Liver (tissue), 9 donors: Measurements from ENCODE around the gene RASSF7. TPM values are rescaled to one million over a fixed set of nuclear protein-coding genes. Genes with fewer than 3 reads are reported as not detected.

Experiments used
- DNase-seq: peaks from one replicate; pipeline ENCODE4 v3.0.0-alpha.2; 2017; ENCODE audit warnings: low spot score
- H3K27ac ChIP-seq, 2 donors: one replicate each; pipeline ENCODE4 v1.7.0; 2013; ENCODE audit warnings: inconsistent platforms in 2 of 2, low read length in 2 of 2, control low read depth in 1 of 2, low read depth in 1 of 2, mild to moderate bottlenecking in 1 of 2
- H3K27me3 ChIP-seq, 4 donors: one replicate each; pipeline versions ENCODE4 v1.6.1 to v1.7.0; 2013; ENCODE audit warnings: low read length in 3 of 4, inconsistent platforms in 1 of 4, mild to moderate bottlenecking in 1 of 4, moderate library complexity in 1 of 4; ENCODE audit not compliant: control insufficient read depth in 4 of 4, insufficient read depth in 4 of 4
- H3K36me3 ChIP-seq, 4 donors: one replicate each; pipeline versions ENCODE4 v1.6.1 to v1.7.0; 2013; ENCODE audit warnings: low read length in 3 of 4, mild to moderate bottlenecking in 3 of 4, low read depth in 1 of 4, moderate library complexity in 1 of 4; ENCODE audit not compliant: control insufficient read depth in 4 of 4, insufficient read depth in 3 of 4
- H3K4me1 ChIP-seq, 4 donors: one replicate each; pipeline versions ENCODE4 v1.6.1 to v1.7.0; 2013; ENCODE audit warnings: low read length in 3 of 4, mild to moderate bottlenecking in 3 of 4, moderate library complexity in 1 of 4; ENCODE audit not compliant: control insufficient read depth in 4 of 4, insufficient read depth in 4 of 4
- H3K4me3 ChIP-seq, 3 donors: one replicate each; pipeline versions ENCODE4 v1.6.1 to v1.7.0; 2013; ENCODE audit warnings: low read length in 3 of 3, control low read depth in 1 of 3, low read depth in 1 of 3, mild to moderate bottlenecking in 1 of 3
- H3K9ac ChIP-seq, 2 donors: one replicate each; pipeline ENCODE4 v1.7.0; 2013; ENCODE audit warnings: low read length in 2 of 2, mild to moderate bottlenecking in 2 of 2, moderate library complexity in 2 of 2, control low read depth in 1 of 2, low read depth in 1 of 2
- H3K9me3 ChIP-seq, 4 donors: one replicate each; pipeline versions ENCODE4 v1.6.1 to v1.7.0; 2013; ENCODE audit warnings: low read length in 3 of 4; ENCODE audit not compliant: control insufficient read depth in 4 of 4
- EGR1 ChIP-seq, 2 donors: IDR thresholded peaks; 2 replicates each; pipeline ENCODE4 v1.6.1; 2016 to 2018; ENCODE audit warnings: antibody characterized with exemption in 2 of 2, low read depth in 2 of 2
- FOXA1 ChIP-seq: IDR thresholded peaks from 2 replicates; pipeline ENCODE4 v1.6.1; 2016; ENCODE audit warnings: antibody characterized with exemption
- JUND ChIP-seq, 2 donors: IDR thresholded peaks; 2 replicates each; pipeline ENCODE4 v1.6.1; 2016; ENCODE audit warnings: antibody characterized with exemption in 2 of 2
- NR2F2 ChIP-seq: IDR thresholded peaks from 2 replicates; pipeline ENCODE4 v1.6.1; 2016; ENCODE audit warnings: antibody characterized with exemption
- RAD21 ChIP-seq, 2 donors: IDR thresholded peaks; 2 replicates each; pipeline ENCODE4 v1.6.1; 2016; ENCODE audit warnings: antibody characterized with exemption in 2 of 2, mild to moderate bottlenecking in 2 of 2
- RXRA ChIP-seq, 2 donors: IDR thresholded peaks; 2 replicates each; pipeline ENCODE4 v1.6.1; 2017 to 2018; ENCODE audit warnings: antibody characterized with exemption in 2 of 2, mild to moderate bottlenecking in 1 of 2
- TAF1 ChIP-seq: conservative IDR thresholded peaks from 2 replicates; pipeline ENCODE4 v1.6.1; 2016; ENCODE audit warnings: antibody characterized with exemption, mild to moderate bottlenecking
- YY1 ChIP-seq: IDR thresholded peaks from 2 replicates; pipeline ENCODE4 v1.6.1; 2016; ENCODE audit warnings: antibody characterized with exemption, mild to moderate bottlenecking
- WGBS: extraction: QIAGEN DNeasy Blood & Tissue Kit; methylation state at CpG from one replicate; pipeline ENCODE4 v1.1.7; 2013; 5-methylcytosine and 5-hydroxymethylcytosine counted together
- polyA plus RNA-seq, 2 donors: library from polyadenylated mRNA; stranded (reverse) in 1 of 2; unstranded in 1 of 2; fragments of 200-250 nt in 1 of 2; fragments of >200 nt in 1 of 2; fragmentation: Nextera tagmentation in 1 of 2; extraction: Ambion mirVana in 1 of 2; gene quantifications; one replicate each; pipeline versions ENCODE4 v1.2.1 to v1.2.3, GENCODE V29; 2013 to 2015
- total RNA-seq, 2 donors: library from RNA; depleted of rRNA; stranded (reverse); fragments of >200 nt; gene quantifications; one replicate each; pipeline ENCODE4 v1.2.3, GENCODE V29; 2014
- TF ChIP-seq, protein P1 (sequence below): IDR thresholded peaks from 2 replicates; pipeline ENCODE4 v1.6.1; 2016; ENCODE audit warnings: antibody characterized with exemption
- TF ChIP-seq, protein P2 (sequence below): IDR thresholded peaks from 2 replicates; pipeline ENCODE4 v1.6.1; 2016; ENCODE audit warnings: antibody characterized with exemption
- donor health status: healthy.
- donor health status: healthy.
- donor health status: healthy.
- donor health status: healthy.
- donor health status: healthy.

RASSF7 gene
- total and polyA plus RNA-seq, 4 donors = 11.5 to 50.4 (median 36.9) TPM

DNA sequence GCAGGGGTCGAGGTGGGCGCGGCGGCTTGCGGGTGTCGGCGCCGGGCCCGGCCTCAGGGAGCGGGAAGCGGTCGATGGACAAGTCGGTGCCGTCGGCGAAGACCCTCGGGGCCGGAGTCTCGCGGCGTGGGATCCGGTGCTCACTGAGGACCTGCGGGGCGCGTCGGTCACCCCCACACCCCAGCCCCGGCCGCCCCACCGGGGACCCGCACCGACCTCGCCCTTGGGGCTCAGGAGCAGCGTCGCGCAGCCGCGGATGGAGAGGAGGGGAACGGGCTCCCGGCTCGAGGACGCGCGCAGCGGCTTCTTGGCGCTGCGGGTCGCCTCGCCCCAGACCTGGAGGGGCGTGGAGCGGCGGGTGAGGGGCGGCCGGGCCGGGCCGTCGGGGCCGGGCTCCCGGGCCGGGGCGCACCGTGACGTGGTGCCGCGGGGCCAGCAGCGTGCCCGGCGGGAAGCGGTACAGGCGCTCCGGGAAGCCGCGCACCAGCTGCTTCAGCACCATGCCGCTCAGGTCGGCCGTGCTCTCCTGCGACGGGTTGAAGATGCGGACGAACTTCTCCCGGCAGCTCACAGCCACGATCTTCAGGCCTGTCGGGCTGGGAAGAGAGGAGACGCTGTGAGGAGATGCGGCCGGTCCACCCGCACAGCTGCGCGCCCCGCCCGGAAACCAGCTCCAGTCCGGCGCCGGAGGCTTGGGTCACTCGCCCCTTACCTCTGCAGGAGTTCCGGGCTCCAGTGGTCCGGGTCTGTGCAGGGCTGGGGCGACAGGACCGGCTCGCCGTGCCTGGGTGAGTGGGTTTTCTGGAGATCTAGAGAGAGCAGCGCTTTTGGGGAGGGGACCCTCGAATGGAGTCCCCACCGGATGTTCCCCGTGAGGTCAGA is 4.7 kb upstream of the RASSF7 start:
- Histone ChIP-seq H3K9ac (no peak overlapping the region), H3K36me3 (no peaks in the 10 kb centered on the region), H3K27ac (no peak overlapping the region), H3K27me3 (no peaks in the 10 kb centered on the region), H3K4me3 (no peak overlapping the region), H3K9me3 (no peaks in the 10 kb centered on the region), H3K4me1 (peaks cover 14 to 34% (median 22%) of the 10 kb centered on the region in 4 donors)
- TF ChIP-seq, protein P1, sequence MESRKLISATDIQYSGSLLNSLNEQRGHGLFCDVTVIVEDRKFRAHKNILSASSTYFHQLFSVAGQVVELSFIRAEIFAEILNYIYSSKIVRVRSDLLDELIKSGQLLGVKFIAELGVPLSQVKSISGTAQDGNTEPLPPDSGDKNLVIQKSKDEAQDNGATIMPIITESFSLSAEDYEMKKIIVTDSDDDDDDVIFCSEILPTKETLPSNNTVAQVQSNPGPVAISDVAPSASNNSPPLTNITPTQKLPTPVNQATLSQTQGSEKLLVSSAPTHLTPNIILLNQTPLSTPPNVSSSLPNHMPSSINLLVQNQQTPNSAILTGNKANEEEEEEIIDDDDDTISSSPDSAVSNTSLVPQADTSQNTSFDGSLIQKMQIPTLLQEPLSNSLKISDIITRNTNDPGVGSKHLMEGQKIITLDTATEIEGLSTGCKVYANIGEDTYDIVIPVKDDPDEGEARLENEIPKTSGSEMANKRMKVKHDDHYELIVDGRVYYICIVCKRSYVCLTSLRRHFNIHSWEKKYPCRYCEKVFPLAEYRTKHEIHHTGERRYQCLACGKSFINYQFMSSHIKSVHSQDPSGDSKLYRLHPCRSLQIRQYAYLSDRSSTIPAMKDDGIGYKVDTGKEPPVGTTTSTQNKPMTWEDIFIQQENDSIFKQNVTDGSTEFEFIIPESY = no peak
- 44% methylated on average over 104 of the region's 104 CpGs for WGBS
- DNase-seq = no peak

DNA sequence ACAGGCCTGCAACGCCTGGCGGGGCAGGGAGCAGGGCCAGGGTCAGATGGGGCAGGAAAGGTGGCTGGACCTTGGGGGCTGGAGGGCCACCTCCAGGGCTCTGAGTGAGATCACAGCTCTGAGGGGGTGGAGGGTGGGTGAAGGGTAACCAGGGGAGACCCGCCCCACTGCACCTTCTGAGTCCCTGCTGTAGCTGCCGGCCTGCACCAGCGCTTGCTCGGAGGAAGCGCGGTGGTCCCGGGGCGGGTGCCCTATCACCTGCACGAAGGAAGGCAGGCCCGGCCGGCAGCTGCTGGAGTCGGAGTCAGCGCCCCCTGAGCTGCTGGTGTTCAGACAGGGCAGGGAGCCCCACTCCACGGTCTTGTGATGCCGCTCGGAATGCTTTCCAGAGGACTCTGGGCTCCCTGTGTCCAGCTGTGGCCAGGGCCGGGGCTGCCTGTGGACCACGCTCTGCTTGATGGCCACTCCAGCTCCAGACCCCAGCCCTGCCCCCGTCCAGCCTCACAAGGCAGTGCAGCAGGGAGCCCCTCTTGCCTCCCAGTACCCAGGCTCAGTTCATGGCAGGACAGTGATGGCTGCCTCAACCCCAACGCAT is 4.0 kb upstream of the RASSF7 start:
- Histone ChIP-seq H3K9me3 (no peaks in the 10 kb centered on the region), H3K27ac (no peak overlapping the region), H3K4me1 (peaks cover 16 to 37% (median 24%) of the 10 kb centered on the region in 4 donors), H3K9ac (no peak overlapping the region), H3K36me3 (no peaks in the 10 kb centered on the region), H3K27me3 (no peaks in the 10 kb centered on the region), H3K4me3 (no peak overlapping the region)
- DNase-seq = no peak
- no peak for TF ChIP-seq JUND (IDR thresholded peaks at IDR 0.05)
- WGBS = 88% methylated on average over 22 of the region's 22 CpGs

DNA sequence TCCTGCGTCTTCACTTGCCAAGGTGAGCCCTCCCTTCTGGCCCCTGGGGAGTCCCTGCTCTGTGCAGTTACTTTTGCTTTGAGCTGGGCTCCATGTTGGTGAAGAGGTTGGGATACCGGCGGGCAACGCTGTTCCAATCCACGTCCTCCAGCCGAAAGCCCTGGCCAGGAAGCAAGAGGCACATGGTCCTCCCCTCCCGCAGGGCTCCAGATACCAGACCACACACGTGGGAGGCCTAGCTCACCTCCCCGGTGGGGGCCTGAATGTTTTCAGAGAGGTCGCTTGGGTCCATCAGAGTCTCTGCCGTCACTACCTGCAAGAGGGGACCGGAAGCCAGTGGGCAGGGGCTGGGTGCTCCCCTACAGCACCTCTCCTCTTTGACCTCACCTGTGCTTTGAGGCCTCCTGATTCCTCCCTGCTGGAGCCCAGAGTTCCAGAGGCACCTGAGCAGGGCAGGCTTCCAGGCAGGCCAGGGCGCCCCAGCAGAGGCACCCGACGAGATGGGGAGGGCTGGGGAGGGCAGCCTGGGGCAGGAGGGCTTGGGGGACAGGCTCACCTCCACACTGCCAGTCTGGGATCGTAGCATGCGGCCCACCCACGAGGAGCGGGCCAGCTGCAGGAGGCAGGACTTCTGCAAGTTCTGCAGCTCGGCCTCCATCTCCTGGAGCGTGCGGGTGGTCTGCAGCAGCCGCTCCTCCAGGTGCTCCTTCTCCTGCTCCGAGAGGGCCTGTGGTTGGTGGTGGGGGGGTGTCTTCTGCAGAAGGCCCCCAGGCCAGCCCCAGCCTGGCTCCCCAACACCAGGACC is 3.2 kb upstream of the RASSF7 start:
- 91% methylated on average over 24 of the region's 24 CpGs for WGBS
- Histone ChIP-seq H3K9ac (no peak overlapping the region), H3K27ac (no peak overlapping the region), H3K36me3 (peaks cover 0 to 4% (median 0%) of the 10 kb centered on the region in 4 donors), H3K4me3 (no peak overlapping the region), H3K27me3 (no peaks in the 10 kb centered on the region), H3K9me3 (no peaks in the 10 kb centered on the region), H3K4me1 (peaks cover 23 to 44% (median 31%) of the 10 kb centered on the region in 4 donors)
- TF ChIP-seq RXRA (IDR thresholded peaks at IDR 0.05) = no peak
- TF ChIP-seq, protein P2, sequence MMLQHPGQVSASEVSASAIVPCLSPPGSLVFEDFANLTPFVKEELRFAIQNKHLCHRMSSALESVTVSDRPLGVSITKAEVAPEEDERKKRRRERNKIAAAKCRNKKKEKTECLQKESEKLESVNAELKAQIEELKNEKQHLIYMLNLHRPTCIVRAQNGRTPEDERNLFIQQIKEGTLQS = no peak
- TF ChIP-seq RAD21 (IDR thresholded peaks at IDR 0.05) = no peak
- TF ChIP-seq TAF1 = no peak
- TF ChIP-seq EGR1 (IDR thresholded peaks at IDR 0.05; ENCODE audit: low read depth in 2 of 2) = no peak
- TF ChIP-seq NR2F2 = no peak
- TF ChIP-seq FOXA1 = no peak
- TF ChIP-seq YY1 = no peak
- DNase-seq = no peak
